Measurements from ENCODE around the gene MAD2L1BP.

GRCh38 chr6:43647613-43648012, 12.0 kb downstream of the MAD2L1BP start:
- TF ChIP-seq EP300 (IDR thresholded peaks at IDR 0.05) (no peak), POLR2A (IDR thresholded peaks at IDR 0.05) (no peak)
- TF ChIP-seq, protein P1, sequence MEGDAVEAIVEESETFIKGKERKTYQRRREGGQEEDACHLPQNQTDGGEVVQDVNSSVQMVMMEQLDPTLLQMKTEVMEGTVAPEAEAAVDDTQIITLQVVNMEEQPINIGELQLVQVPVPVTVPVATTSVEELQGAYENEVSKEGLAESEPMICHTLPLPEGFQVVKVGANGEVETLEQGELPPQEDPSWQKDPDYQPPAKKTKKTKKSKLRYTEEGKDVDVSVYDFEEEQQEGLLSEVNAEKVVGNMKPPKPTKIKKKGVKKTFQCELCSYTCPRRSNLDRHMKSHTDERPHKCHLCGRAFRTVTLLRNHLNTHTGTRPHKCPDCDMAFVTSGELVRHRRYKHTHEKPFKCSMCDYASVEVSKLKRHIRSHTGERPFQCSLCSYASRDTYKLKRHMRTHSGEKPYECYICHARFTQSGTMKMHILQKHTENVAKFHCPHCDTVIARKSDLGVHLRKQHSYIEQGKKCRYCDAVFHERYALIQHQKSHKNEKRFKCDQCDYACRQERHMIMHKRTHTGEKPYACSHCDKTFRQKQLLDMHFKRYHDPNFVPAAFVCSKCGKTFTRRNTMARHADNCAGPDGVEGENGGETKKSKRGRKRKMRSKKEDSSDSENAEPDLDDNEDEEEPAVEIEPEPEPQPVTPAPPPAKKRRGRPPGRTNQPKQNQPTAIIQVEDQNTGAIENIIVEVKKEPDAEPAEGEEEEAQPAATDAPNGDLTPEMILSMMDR (IDR thresholded peaks at IDR 0.05), result no peak

Measured in upper lobe of left lung (tissue), 4 donors.